Stomach smooth muscle (tissue), 2 donors: ENCODE results near the gene OASL.
"Not testable (repeated sequence)": the region's sequence is repeated elsewhere in the genome, so short reads cannot be mapped to it uniquely, and the experiment has no call there.

Source experiments
- H3K27ac ChIP-seq: one replicate; pipeline ENCODE4 v1.7.0; 2013; ENCODE audit warnings: mild to moderate bottlenecking, low read length, inconsistent platforms
- H3K27me3 ChIP-seq, 2 donors: one replicate each; pipeline ENCODE4 v1.7.0; 2013; ENCODE audit warnings: low read length in 2 of 2; ENCODE audit not compliant: insufficient read depth in 2 of 2, control insufficient read depth in 1 of 2
- H3K36me3 ChIP-seq, 2 donors: one replicate each; pipeline ENCODE4 v1.7.0; 2013; ENCODE audit warnings: low read length in 2 of 2; ENCODE audit not compliant: control insufficient read depth in 2 of 2, insufficient read depth in 2 of 2
- H3K4me1 ChIP-seq: one replicate; pipeline ENCODE4 v1.7.0; 2013; ENCODE audit warnings: low read length; ENCODE audit not compliant: control insufficient read depth, insufficient read depth
- H3K4me3 ChIP-seq, 2 donors: one replicate each; pipeline ENCODE4 v1.7.0; 2013; ENCODE audit warnings: low read length in 2 of 2
- H3K9ac ChIP-seq, 2 donors: one replicate each; pipeline ENCODE4 v1.7.0; 2013; ENCODE audit warnings: low read length in 2 of 2, mild to moderate bottlenecking in 1 of 2
- H3K9me3 ChIP-seq, 2 donors: one replicate each; pipeline ENCODE4 v1.7.0; 2013; ENCODE audit warnings: low read length in 2 of 2; ENCODE audit not compliant: control insufficient read depth in 2 of 2
- donor health status: healthy.
- donor health status: Pancreatic carcinoma.

The OASL gene

DNA sequence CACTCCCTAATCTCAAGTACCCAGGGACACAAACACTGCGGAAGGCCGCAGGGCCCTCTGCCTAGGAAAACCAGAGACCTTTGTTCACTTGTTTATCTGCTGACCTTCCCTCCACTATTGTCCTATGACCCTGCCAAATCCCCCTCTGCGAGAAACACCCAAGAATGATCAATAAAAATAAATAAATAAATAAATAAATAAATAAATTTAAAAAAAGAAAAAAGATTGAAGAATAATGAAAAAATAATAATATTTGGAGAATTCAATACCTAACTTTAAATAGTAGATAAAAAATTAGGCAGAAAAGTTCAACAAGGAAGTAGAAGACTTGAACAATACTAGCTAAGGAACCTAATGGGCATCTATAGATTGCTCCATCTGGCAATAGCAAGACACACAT lies 38.4 kb upstream of the OASL start:
- not testable (repeated sequence) for H3K9ac ChIP-seq, H3K4me1 ChIP-seq, H3K27me3 ChIP-seq, H3K27ac ChIP-seq, H3K9me3 ChIP-seq, H3K36me3 ChIP-seq, H3K4me3 ChIP-seq

DNA sequence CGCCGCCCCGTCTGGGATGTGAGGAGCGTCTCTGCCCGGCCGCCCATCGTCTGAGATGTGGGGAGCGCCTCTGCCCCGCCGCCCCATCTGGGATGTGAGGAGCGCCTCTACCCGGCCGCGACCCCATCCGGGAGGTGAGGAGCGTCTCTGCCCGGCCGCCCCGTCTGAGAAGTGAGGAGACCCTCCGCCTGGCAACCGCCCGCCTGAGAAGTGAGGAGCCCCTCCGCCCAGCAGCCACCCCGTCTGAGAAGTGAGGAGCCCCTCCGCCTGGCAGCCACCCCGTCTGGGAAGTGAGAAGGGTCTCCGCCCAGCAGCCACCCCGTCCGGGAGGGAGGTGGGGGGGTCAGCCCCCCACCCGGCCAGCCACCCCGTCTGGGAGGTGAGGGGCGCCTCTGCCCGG lies 36.9 kb upstream of the OASL start:
- not testable (repeated sequence) for H3K9ac ChIP-seq, H3K36me3 ChIP-seq, H3K4me1 ChIP-seq, H3K4me3 ChIP-seq, H3K27me3 ChIP-seq, H3K27ac ChIP-seq, H3K9me3 ChIP-seq

DNA sequence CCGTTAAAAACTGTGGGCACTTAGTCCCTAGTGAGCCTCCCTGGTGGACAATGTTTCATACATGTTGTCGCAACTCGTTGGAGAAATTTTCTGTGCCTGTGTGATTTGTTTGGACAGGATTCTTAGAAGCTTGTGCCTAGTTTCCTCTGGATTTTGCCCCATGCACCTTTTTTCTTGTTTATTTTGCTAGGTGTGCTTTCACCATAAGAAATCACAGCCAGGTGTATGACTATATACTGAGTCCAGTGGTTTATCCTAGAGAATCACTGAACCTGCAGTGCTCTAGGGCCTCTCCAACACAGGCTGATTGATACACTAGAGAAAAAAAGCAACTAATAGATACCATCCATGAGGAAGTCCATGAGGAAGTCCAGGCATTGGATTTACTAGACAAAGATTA lies 33.1 kb upstream of the OASL start:
- H3K27ac ChIP-seq, result no peak overlapping the region
- no peaks in the 10 kb centered on the region for H3K4me1 ChIP-seq
- peaks cover 0 to 3% of the 10 kb centered on the region in 2 donors for H3K9me3 ChIP-seq
- no peak overlapping the region for H3K4me3 ChIP-seq
- H3K27me3 ChIP-seq, result peaks cover 0 to 1% of the 10 kb centered on the region in 2 donors
- H3K36me3 ChIP-seq, result no peaks in the 10 kb centered on the region
- H3K9ac ChIP-seq, result no peak overlapping the region

DNA sequence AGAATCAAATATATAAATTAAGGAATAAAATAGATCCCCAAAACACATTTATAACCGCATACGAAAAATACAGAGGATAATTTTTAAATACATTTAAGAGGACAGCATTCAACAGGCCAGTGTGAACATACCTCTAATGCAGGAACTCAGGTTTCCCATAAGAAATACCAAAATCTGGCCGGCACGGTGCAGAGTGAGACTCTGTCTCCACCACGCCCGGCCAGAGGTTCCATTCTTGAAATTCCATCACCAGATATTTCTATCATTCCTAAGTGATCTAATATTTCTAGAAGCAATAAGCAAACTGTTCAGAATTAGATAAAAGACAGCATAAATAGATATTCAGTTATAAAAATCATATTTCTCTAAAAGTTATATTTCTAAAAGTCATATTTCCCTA lies 30.2 kb upstream of the OASL start:
- no peaks in the 10 kb centered on the region for H3K36me3 ChIP-seq
- H3K4me3 ChIP-seq, result no peak overlapping the region
- no peak overlapping the region for H3K27ac ChIP-seq
- H3K9ac ChIP-seq, result no peak overlapping the region
- peaks cover 2% of the 10 kb centered on the region in 2 donors for H3K27me3 ChIP-seq
- H3K9me3 ChIP-seq, result peaks cover 0 to 3% of the 10 kb centered on the region in 2 donors
- no peaks in the 10 kb centered on the region for H3K4me1 ChIP-seq

DNA sequence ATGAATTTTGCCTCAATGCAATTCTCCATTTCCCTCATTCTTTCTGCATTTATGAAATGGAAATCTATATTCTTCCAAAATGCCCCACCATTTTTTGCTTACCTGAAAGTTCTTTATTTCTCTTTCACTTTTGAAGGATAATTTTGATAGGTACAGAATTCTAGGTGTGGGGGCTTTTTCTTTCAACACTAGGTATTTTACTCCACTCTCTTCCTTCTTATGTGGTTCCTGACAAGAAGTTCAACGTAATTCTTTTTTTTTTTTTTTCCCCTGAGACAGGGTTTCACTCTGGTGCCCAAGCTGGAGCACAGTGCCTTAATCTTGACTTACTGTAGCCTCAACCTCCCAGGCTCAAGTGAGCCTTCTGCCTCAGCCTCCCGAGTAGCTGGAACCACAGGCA lies 26.3 kb upstream of the OASL start:
- Histone ChIP-seq H3K27ac (no peak overlapping the region), H3K9me3 (no peaks in the 10 kb centered on the region), H3K36me3 (no peaks in the 10 kb centered on the region), H3K4me3 (no peak overlapping the region), H3K27me3 (peaks cover 2 to 3% of the 10 kb centered on the region in 2 donors), H3K4me1 (peaks cover 2% of the 10 kb centered on the region), H3K9ac (no peak overlapping the region)

DNA sequence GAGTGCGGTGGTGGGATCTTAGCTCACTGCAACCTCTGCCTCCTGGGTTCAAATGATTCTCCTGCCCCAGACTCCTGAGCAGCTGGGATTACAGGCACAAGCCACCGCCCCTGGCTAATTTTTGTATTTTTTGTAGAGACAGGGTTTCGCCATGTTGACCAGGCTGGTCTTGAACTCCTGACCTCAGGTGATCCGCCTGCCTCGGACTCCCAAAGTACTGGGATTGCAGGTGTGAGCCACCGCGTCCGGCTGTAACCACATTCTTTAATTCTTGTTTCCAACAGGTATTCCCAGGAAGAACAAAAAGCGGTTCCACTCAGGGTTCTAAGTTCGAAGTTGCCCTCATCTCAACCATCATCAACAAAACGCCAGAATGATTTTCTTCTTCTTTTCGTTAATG lies 25.5 kb upstream of the OASL start:
- not testable (repeated sequence) for H3K4me3 ChIP-seq, H3K27me3 ChIP-seq, H3K4me1 ChIP-seq, H3K9me3 ChIP-seq, H3K9ac ChIP-seq, H3K36me3 ChIP-seq, H3K27ac ChIP-seq

DNA sequence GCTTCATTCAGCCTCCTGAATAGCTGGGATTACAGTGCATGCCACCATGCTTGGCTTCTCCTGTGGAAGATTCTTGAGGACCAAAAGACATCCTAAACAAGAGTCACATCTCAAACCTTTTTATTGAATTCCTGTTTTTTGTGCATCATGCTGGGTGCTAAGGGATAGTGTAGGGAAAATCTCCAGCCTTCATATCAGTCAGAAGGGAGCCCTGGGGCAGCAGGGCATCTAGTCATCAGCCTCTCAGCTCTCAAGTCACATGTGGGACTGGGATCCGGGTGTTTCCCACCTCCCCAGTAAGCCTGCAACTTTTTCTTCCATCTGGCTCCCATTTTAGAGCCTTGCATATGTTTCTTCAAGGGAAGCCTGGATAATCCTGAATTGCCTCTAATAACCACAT lies 25.1 kb upstream of the OASL start:
- Histone ChIP-seq H3K27me3 (peaks cover 2 to 3% of the 10 kb centered on the region in 2 donors), H3K9me3 (no peaks in the 10 kb centered on the region), H3K4me3 (no peak overlapping the region), H3K36me3 (no peaks in the 10 kb centered on the region), H3K9ac (no peak overlapping the region), H3K4me1 (peaks cover 4% of the 10 kb centered on the region), H3K27ac (no peak overlapping the region)

DNA sequence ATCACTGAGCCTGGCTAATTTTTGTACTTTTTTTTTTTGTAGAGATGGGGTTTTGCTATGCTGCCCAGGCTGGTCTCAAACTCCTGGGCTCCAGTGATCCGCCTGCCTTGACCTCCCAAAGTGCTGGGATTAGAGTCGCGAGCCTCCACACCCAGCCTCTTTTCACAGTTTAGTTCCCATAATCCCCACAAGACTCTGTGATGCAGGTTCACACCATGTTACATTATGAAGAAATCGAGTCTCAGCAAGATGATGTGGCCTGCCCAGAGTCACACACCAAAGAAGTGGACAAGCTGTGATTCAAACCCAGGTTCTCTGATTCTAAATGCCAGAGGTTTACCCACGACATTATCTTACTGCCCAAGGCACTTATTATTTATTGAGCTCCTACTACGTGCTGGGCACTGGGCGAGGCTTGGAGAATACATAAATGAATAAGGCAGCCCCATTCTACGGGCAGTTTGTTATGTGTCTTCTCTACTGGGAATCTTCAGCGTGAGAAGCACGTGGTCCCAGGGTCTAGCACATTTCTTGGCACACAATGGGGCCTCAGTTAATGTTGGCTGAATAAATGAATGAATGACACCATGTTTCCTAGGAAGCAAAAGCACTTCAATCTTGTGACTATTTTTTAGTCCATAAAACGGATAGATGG lies 23.5 kb upstream of the OASL start:
- no peak overlapping the region for H3K4me3 ChIP-seq
- H3K36me3 ChIP-seq, result no peaks in the 10 kb centered on the region
- no peak overlapping the region for H3K9ac ChIP-seq
- H3K9me3 ChIP-seq, result no peaks in the 10 kb centered on the region
- H3K27ac ChIP-seq, result no peak overlapping the region
- peaks cover 4% of the 10 kb centered on the region for H3K4me1 ChIP-seq
- peaks cover 2 to 3% of the 10 kb centered on the region in 2 donors for H3K27me3 ChIP-seq

DNA sequence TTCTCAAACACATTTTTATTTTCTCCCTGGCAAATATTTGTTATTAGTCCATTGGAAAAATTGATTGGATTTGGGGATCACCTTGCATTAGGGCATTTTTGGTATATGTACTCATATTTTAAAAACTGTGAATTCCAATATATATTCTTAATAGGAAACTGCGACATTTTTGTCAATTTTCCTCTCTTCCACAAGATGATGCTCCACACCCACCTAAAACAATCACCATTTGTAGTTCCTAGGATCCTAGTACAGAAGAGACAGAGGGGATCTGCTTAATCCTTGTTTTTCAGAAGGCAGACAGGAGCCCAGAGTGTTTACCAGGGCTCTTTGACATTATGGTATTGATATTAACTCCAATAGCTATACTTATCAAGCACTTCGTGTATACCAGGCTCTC lies 22.8 kb upstream of the OASL start:
- peaks cover 4% of the 10 kb centered on the region for H3K4me1 ChIP-seq
- no peak overlapping the region for H3K4me3 ChIP-seq
- H3K9me3 ChIP-seq, result no peaks in the 10 kb centered on the region
- no peak overlapping the region for H3K9ac ChIP-seq
- H3K27me3 ChIP-seq, result peaks cover 2% of the 10 kb centered on the region in 2 donors
- no peaks in the 10 kb centered on the region for H3K36me3 ChIP-seq
- H3K27ac ChIP-seq, result no peak overlapping the region

DNA sequence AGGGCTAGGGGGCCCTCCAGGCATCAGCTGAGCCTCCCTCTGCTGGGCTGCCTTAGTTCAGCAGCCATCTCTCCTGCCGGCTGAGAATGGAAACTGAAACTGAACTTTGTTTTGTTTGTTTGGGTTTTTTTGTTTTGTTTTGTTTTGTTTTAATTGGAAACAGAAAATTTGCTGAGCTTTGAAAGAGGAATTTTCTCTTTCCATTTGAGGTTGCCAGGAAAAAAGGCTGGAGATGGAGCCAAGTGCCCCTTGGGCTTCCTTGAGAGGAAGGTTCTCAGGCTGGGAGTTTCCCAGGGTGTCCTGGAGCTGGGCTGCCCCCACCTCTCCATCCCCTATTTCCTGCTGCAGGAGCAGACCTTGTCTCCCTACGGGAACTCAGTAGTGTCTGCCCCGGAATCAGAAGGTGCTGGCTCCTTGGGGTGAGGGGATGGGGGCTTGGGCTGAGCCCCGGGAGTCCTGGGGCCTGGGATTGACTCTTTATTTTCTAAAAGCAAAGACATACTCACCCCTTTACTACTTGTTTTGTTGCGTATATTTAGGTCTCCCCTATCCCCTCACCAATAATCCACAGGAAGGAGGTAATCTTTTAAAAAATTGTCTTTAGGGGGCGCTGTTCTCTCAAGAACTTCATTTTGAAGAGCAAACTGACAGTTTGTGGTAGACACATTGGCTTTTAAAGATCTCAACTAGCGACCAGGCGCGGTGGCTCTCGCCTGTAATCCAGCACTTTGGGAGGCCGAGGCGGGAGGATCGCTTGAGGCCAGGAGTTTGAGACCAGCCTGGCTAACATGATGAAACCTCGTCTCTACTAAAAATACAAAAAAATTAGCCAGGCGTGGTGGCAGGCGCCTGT lies 21.3 kb upstream of the OASL start:
- Histone ChIP-seq H3K4me1 (peaks cover 4% of the 10 kb centered on the region), H3K27ac (no peak overlapping the region), H3K27me3 (peaks cover 2% of the 10 kb centered on the region in 2 donors), H3K9me3 (no peaks in the 10 kb centered on the region), H3K36me3 (no peaks in the 10 kb centered on the region), H3K4me3 (peak overlapping the region; percentile 56 to 64), H3K9ac (peak overlapping the region in 1 of 2 donors; percentile 47)
